Ovary (tissue), 9 donors: ENCODE measurements around the gene MAFG. TPM values are rescaled to one million over a fixed set of nuclear protein-coding genes. Genes with fewer than 3 reads are reported as not detected.

ENCODE experiments used
- DNase-seq, 5 donors: peaks; one replicate each; pipeline ENCODE4 v3.0.0-alpha.2; 2019 to 2020
- H3K27ac ChIP-seq, 2 donors: fragments of 200-600 bp; one replicate each; pipeline versions ENCODE4 v1.5.1 to v1.8.0; 2019 to 2022
- H3K27me3 ChIP-seq: fragments of 200-600 bp; one replicate; pipeline ENCODE4 v1.8.0; 2022
- H3K36me3 ChIP-seq: fragments of 200-600 bp; sonication (generic); one replicate; pipeline ENCODE4 v1.5.1; 2019
- H3K4me1 ChIP-seq: one replicate; pipeline ENCODE4 v1.8.1; 2013; ENCODE audit warnings: mild to moderate bottlenecking, moderate library complexity; ENCODE audit not compliant: insufficient read depth
- H3K4me3 ChIP-seq: fragments of 200-600 bp; sonication (generic); one replicate; pipeline ENCODE4 v1.5.1; 2017
- H3K9me3 ChIP-seq, 2 donors: fragments of 200-600 bp in 1 of 2; sonication (generic) in 1 of 2; one replicate each; pipeline versions ENCODE4 v1.5.1 to v1.8.1; 2013 to 2019; ENCODE audit warnings: mild to moderate bottlenecking in 1 of 2, moderate library complexity in 1 of 2
- EP300 ChIP-seq: sonication (generic); formaldehyde crosslinking; IDR thresholded peaks from one replicate; pipeline ENCODE4 v1.6.1; 2017; ENCODE audit warnings: antibody characterized with exemption
- POLR2A ChIP-seq: fragments of 450-650 bp; IDR thresholded peaks from one replicate; pipeline ENCODE4 v1.6.1; 2017; ENCODE audit warnings: antibody characterized with exemption, mild to moderate bottlenecking, moderate library complexity
- WGBS, 3 donors: extraction: QIAGEN DNeasy Blood & Tissue Kit in 1 of 3; methylation state at CpG; one replicate each; pipeline versions ENCODE4 v1.1.5 to v1.1.7; 2013 to 2017; 5-methylcytosine and 5-hydroxymethylcytosine counted together
- intact Hi-C, 4 donors: fragments of 100-400 bp; cut with DNase I; formaldehyde crosslinking; loops; one replicate each; pipeline versions ENCODE4 v1.11.0 to v1.15.1; 2022 to 2023
- polyA plus RNA-seq, 2 donors: library from polyadenylated mRNA; stranded (reverse); fragments of 200-250 nt in 1 of 2; fragments of 350-450 nt in 1 of 2; fragmentation: Illumina TruSeq in 1 of 2; extraction: RNeasy Lipid Tissue Mini Kit (QIAGEN cat#74804) in 1 of 2; gene quantifications; one replicate each; pipeline ENCODE4 v1.2.3, GENCODE V29; 2013 to 2014
- total RNA-seq, 7 donors: library from RNA; depleted of rRNA in 2 of 7; stranded (reverse); fragments of >200 nt in 2 of 7; fragmentation: NEBNext Ultra II Directional in 3 of 7; extraction: Animal tissue kit (Norgen Biotek cat#: 25700) in 3 of 7; gene quantifications; one replicate each; pipeline versions ENCODE4 v1.1.0 to v1.2.4, GENCODE V29; 2016 to 2023
- TF ChIP-seq, protein P1 (sequence below), 3 donors: fragments of 450-650 bp in 2 of 3; fragments of 200-600 bp in 1 of 3; IDR thresholded peaks; one replicate each; pipeline versions ENCODE4 v1.5.1 to v1.8.0; 2016 to 2022; ENCODE audit warnings: antibody characterized with exemption in 3 of 3, mild to moderate bottlenecking in 1 of 3
- donor health status: DM: no; HTN: no; CAD: no; lungs with moderate emphysema.
- donor health status: DM: no; HTN: no; CAD: no.
- donor health status: Bipolar disorder and iron deficiency.
- donor health status: DM: yes; HTN: yes; CAD: no.
- donor health status: DM: no; HTN: no; CAD: no.
- donor health status: DM: yes; HTN: yes; CAD: no.

MAFG gene
- total and polyA plus RNA-seq, 9 donors, result 9.5 to 21.1 (median 13.9) TPM

DNA sequence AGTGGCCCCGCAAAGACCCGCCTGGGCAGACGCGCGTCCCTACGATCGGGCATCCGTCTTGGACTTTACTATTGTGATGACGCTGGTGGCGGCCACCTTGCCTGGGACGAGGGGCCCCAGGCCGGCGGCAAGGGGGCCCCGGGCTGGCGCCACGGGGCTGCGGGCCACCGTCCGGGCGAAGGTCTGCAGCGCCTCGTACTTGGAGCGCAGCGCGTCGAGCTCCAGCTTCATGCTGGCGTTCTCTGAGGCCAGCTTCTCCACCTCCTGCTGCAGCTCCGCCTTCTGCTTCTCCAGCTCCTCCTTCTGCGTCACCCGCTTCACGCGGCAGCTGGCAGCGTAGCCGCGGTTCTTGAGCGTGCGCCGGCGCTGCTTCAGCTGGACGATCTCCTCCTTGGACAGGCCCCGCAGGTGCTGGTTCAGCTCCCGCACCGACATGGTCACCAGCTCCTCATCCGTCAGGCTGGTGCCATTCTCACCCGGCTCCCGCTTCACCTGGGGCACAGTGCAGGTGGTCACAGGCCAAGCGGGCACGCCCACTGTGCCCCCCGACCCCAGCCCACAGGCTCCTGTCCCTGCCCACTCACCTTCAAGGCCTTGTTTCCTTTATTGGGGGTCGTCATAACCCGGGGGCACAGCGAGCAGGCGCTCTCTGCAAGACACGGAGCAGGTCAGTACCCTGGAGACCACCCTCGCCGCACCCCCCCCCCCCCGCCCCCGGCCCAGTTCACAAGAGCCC is 4.8 kb downstream of the MAFG start:
- Histone ChIP-seq H3K4me1 (peaks cover 27% of the 10 kb centered on the region), H3K27me3 (no peaks in the 10 kb centered on the region), H3K9me3 (no peaks in the 10 kb centered on the region), H3K27ac (peak overlapping the region in 1 of 2 donors; percentile 49), H3K4me3 (peak overlapping the region; percentile 7), H3K36me3 (no peaks in the 10 kb centered on the region)
- WGBS, 3 donors, result 75 to 82% (median 77%) methylated on average over 55 to 58 of the region's 58 CpGs
- peak in 1 of 5 donors; percentile 43 for DNase-seq
- TF ChIP-seq, protein P1, sequence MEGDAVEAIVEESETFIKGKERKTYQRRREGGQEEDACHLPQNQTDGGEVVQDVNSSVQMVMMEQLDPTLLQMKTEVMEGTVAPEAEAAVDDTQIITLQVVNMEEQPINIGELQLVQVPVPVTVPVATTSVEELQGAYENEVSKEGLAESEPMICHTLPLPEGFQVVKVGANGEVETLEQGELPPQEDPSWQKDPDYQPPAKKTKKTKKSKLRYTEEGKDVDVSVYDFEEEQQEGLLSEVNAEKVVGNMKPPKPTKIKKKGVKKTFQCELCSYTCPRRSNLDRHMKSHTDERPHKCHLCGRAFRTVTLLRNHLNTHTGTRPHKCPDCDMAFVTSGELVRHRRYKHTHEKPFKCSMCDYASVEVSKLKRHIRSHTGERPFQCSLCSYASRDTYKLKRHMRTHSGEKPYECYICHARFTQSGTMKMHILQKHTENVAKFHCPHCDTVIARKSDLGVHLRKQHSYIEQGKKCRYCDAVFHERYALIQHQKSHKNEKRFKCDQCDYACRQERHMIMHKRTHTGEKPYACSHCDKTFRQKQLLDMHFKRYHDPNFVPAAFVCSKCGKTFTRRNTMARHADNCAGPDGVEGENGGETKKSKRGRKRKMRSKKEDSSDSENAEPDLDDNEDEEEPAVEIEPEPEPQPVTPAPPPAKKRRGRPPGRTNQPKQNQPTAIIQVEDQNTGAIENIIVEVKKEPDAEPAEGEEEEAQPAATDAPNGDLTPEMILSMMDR (IDR thresholded peaks at IDR 0.05), result no peak
- no peak for TF ChIP-seq POLR2A
- TF ChIP-seq EP300, result no peak
- intact Hi-C loops, result no loop called here

DNA sequence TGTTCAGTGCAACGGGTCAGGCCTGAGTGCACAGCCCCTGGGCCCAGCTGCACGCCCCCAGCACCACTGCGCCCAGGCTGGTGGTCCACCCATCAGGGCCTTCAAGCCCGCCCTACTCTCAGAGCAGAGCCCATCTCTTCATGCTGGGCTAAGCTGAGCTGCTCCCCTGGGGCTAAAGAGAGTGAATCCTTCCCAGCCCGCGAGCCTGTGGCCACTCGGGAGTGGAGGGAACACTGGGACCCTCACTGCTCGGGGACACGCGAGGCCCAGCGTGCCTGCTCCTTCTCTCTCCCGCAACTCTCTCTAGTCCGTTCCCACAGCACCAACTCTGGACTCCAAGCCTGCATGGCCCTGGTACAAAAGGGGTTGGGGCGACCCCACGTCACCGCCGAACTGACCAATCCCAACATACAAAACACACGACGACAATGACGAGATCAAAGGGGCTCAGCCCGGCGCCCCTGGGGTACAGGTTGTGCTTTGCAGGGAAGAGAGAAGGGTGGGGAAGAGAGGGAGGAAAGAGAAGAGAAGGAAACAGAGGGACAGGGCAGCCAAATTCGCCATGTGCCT is 5.5 kb downstream of the MAFG start:
- TF ChIP-seq, protein P1 (IDR thresholded peaks at IDR 0.05), result no peak
- TF ChIP-seq POLR2A (no peak), EP300 (no peak)
- no peaks in the 10 kb centered on the region for H3K9me3 ChIP-seq
- no peak overlapping the region for H3K4me3 ChIP-seq
- no peak overlapping the region for H3K27ac ChIP-seq
- no peaks in the 10 kb centered on the region for H3K36me3 ChIP-seq
- peaks cover 29% of the 10 kb centered on the region for H3K4me1 ChIP-seq
- DNase-seq, result no peak
- H3K27me3 ChIP-seq, result no peaks in the 10 kb centered on the region
- intact Hi-C loops, result no loop called here
- WGBS, 3 donors, result 89 to 94% (median 90%) methylated on average over 23 of the region's 23 CpGs

DNA sequence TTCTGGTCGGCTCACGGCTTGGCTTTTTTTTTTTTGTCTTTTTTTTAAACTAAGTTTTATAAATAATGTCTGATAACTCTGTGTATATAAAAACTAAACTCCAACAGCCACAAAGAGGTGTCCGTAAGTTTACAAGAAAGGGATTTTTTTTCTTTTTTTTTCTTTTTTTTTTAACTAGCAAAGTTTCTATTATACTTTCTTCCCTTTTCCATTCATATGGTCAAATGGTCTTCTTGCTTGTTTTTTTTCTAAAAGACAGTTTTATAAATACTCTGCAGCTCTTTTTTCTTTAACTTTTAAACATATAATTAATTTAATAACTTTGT is 6.0 kb downstream of the MAFG start:
- no peak overlapping the region for H3K4me3 ChIP-seq
- WGBS, 3 donors, result 26 to 60% (median 52%) methylated on average over 3 of the region's 3 CpGs
- intact Hi-C loops, result no loop called here
- no peaks in the 10 kb centered on the region for H3K9me3 ChIP-seq
- DNase-seq, result no peak
- H3K27ac ChIP-seq, result no peak overlapping the region
- peaks cover 30% of the 10 kb centered on the region for H3K4me1 ChIP-seq
- no peaks in the 10 kb centered on the region for H3K27me3 ChIP-seq
- H3K36me3 ChIP-seq, result no peaks in the 10 kb centered on the region
- TF ChIP-seq POLR2A (no peak), EP300 (no peak)
- TF ChIP-seq, protein P1 (IDR thresholded peaks at IDR 0.05), result no peak

DNA sequence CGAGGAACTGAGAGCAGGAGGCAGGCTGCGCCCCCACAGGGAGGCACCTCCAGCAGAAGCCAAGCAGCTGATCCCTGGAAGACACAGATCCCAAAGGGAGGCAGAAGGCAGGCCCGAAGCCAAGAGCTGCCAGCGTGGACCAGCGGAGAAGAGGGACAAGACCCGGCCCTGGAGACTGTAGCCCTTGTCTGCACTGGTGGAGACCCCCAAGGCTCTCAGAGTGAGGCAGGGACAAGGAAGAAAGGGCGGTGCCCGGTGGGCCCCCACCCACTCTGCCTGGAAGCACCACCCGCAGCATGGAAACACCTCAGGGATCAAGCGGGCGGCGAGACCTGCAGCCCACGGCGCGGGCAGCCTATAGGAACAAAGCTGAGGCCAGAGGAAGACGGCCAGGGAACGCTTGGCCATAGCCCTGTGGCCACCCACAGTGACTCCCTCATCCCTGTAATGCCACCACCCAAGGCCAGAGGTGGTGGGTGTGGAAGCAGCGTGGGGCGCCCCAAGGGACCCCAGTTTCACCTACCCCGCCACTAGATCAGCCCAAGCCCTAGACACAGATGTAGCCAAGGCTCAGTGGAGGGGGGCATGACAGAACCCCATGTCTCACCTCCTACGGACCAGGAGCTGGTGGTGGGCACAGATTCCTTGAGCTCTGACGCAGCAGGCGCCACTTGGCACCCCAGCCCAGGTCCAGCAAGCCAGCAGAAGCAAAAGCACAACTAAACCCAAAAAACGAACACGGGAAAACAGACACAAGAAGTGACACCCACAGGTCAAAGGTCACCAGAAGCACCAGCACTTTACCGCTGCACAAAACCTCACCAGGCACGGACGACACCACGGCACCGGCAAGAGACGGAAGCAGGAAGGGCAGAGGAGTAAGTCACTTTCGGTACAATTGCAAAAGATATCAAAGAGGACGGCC is 6.7 kb downstream of the MAFG start:
- no peaks in the 10 kb centered on the region for H3K36me3 ChIP-seq
- intact Hi-C loops, result no loop called here
- no peak overlapping the region for H3K27ac ChIP-seq
- no peaks in the 10 kb centered on the region for H3K9me3 ChIP-seq
- TF ChIP-seq, protein P1 (IDR thresholded peaks at IDR 0.05), result no peak
- H3K4me3 ChIP-seq, result no peak overlapping the region
- DNase-seq, result no peak
- H3K27me3 ChIP-seq, result no peaks in the 10 kb centered on the region
- H3K4me1 ChIP-seq, result peaks cover 25% of the 10 kb centered on the region
- 66 to 77% (median 70%) methylated on average over 33 of the region's 33 CpGs for WGBS, 3 donors
